Neural cell (in vitro differentiated cells): Measurements from ENCODE around the gene CRYGN. TPM values are rescaled to one million over a fixed set of nuclear protein-coding genes. Genes with fewer than 3 reads are reported as not detected.

Experiments
- H2AFZ ChIP-seq: fragments of 200-600, 300-800 bp; sonication (generic), shearing (Covaris generic); 2 replicates; pipeline ENCODE4 v1.6.0; 2014; ENCODE audit warnings: low read depth, mild to moderate bottlenecking, antibody characterized with exemption, low read length, moderate library complexity
- H3F3A ChIP-seq: fragments of 200-600 bp; shearing (Covaris generic); 2 replicates; pipeline ENCODE4 v1.6.1; 2016; ENCODE audit warnings: mild to moderate bottlenecking, moderate library complexity, mixed read lengths, antibody characterized with exemption, low read length; ENCODE audit not compliant: insufficient read depth, poor library complexity, severe bottlenecking
- H3K27ac ChIP-seq: fragments of 200-600, 300-800 bp; sonication (generic), shearing (Covaris generic); 2 replicates; pipeline ENCODE4 v1.5.1; 2014; ENCODE audit warnings: mild to moderate bottlenecking, low read length, moderate library complexity
- H3K27me3 ChIP-seq: fragments of 300-800, 200-600 bp; sonication (generic), shearing (Covaris generic); 2 replicates; pipeline ENCODE4 v1.6.0; 2014; ENCODE audit warnings: mild to moderate bottlenecking, low read depth, low read length, moderate library complexity; ENCODE audit not compliant: insufficient read depth
- H3K36me3 ChIP-seq: fragments of 300-800, 200-600 bp; sonication (generic), shearing (Covaris generic); 2 replicates; pipeline ENCODE4 v1.5.1; 2014; ENCODE audit warnings: mild to moderate bottlenecking, antibody characterized with exemption, low read length, moderate library complexity; ENCODE audit not compliant: insufficient read depth
- H3K4me2 ChIP-seq: fragments of 300-800, 200-600 bp; sonication (generic), shearing (Covaris generic); 2 replicates; pipeline ENCODE4 v1.6.0; 2014; ENCODE audit warnings: mild to moderate bottlenecking, low read length
- H3K4me3 ChIP-seq: fragments of 300-800, 200-600 bp; sonication (generic), shearing (Covaris generic); 2 replicates; pipeline ENCODE4 v1.5.1; 2014; ENCODE audit warnings: mild to moderate bottlenecking, low read length, moderate library complexity
- H3K79me2 ChIP-seq: fragments of 200-600 bp; shearing (Covaris generic); replicated peaks from 2 replicates; pipeline ENCODE4 v1.6.0; 2014; ENCODE audit warnings: mild to moderate bottlenecking, low read length, moderate library complexity; ENCODE audit not compliant: insufficient read depth
- H3K9ac ChIP-seq: fragments of 300-800, 200-600 bp; sonication (generic), shearing (Covaris generic); 2 replicates; pipeline ENCODE4 v1.6.1; 2016; ENCODE audit warnings: mild to moderate bottlenecking, low read length, mixed read lengths
- H3K9me2 ChIP-seq: fragments of 200-600 bp; shearing (Covaris generic); 2 replicates; pipeline ENCODE4 v1.6.1; 2016; ENCODE audit warnings: mild to moderate bottlenecking, low read length, mixed read lengths; ENCODE audit not compliant: insufficient read depth
- H3K9me3 ChIP-seq: fragments of 200-600, 300-800 bp; sonication (generic), shearing (Covaris generic); 2 replicates; pipeline ENCODE4 v1.6.1; 2016; ENCODE audit warnings: mild to moderate bottlenecking, mixed run types, low read length, moderate library complexity, mixed read lengths
- H4K20me1 ChIP-seq: fragments of 200-600 bp; shearing (Covaris generic); 2 replicates; pipeline ENCODE4 v1.6.1; 2016; ENCODE audit warnings: mild to moderate bottlenecking, mixed run types; ENCODE audit not compliant: insufficient read depth
- CTCF ChIP-seq: fragments of 450-650 bp; IDR thresholded peaks from 2 replicates; pipeline ENCODE4 v1.5.1; 2014; ENCODE audit warnings: antibody characterized with exemption, mild to moderate bottlenecking, moderate library complexity; ENCODE audit not compliant: poor library complexity, severe bottlenecking
- EP300 ChIP-seq: fragments of 450-650 bp; conservative IDR thresholded peaks from 2 replicates; pipeline ENCODE4 v1.6.1; 2014; ENCODE audit warnings: antibody characterized with exemption, mild to moderate bottlenecking, moderate library complexity; ENCODE audit not compliant: poor library complexity, severe bottlenecking
- EZH2 ChIP-seq: fragments of 200-600, 300-800 bp; shearing (Covaris generic), sonication (generic); IDR thresholded peaks from 2 replicates; pipeline ENCODE4 v1.6.1; 2014; ENCODE audit warnings: antibody characterized with exemption, low read length, borderline replicate concordance, mild to moderate bottlenecking; ENCODE audit not compliant: insufficient read depth, poor library complexity, severe bottlenecking
- MXI1 ChIP-seq: fragments of 450-650 bp; conservative IDR thresholded peaks from 2 replicates; pipeline ENCODE4 v1.6.1; 2014; ENCODE audit warnings: antibody characterized with exemption, mild to moderate bottlenecking; ENCODE audit not compliant: poor library complexity, severe bottlenecking
- POLR2AphosphoS5 ChIP-seq: IDR thresholded peaks from 2 replicates; pipeline ENCODE4 v1.6.1; 2012
- RAD21 ChIP-seq: fragments of 450-650 bp; conservative IDR thresholded peaks from 2 replicates; pipeline ENCODE4 v1.6.1; 2014; ENCODE audit warnings: antibody characterized with exemption, mild to moderate bottlenecking, moderate library complexity
- REST ChIP-seq: IDR thresholded peaks from 2 replicates; pipeline ENCODE4 v1.6.1; 2012; ENCODE audit warnings: borderline replicate concordance
- SMC3 ChIP-seq: fragments of 450-650 bp; conservative IDR thresholded peaks from 2 replicates; pipeline ENCODE4 v1.6.1; 2014; ENCODE audit warnings: antibody characterized with exemption, mild to moderate bottlenecking, moderate library complexity; ENCODE audit not compliant: poor library complexity
- TAF1 ChIP-seq: IDR thresholded peaks from 2 replicates; pipeline ENCODE4 v1.6.1; 2012; ENCODE audit warnings: low read depth
- polyA plus RNA-seq: library from polyadenylated mRNA; depleted of rRNA; stranded (reverse); fragments of >200 nt; gene quantifications from 2 replicates; pipeline ENCODE4 v1.2.3, GENCODE V29; 2014

The CRYGN gene
- polyA plus RNA-seq, 1 donor from 2014 or later: not detected

- no peak for TF ChIP-seq SMC3
- no peak for TF ChIP-seq CTCF
- TF ChIP-seq EP300: no peak
- TF ChIP-seq REST: no peak
- no peak for TF ChIP-seq MXI1
- TF ChIP-seq POLR2AphosphoS5: no peak
- TF ChIP-seq EZH2: no peak
- TF ChIP-seq RAD21: no peak
- no peak for TF ChIP-seq TAF1
- no peaks in the 10 kb centered on the region for H4K20me1 ChIP-seq
- H3K36me3 ChIP-seq: peaks cover 5% of the 10 kb centered on the region
- no peak overlapping the region for H3K4me3 ChIP-seq
- no peaks in the 10 kb centered on the region for H3K79me2 ChIP-seq
- H3K9ac ChIP-seq: no peak overlapping the region
- no peaks in the 10 kb centered on the region for H3K9me2 ChIP-seq
- no peak overlapping the region for H3K4me2 ChIP-seq
- H3K9me3 ChIP-seq: no peaks in the 10 kb centered on the region
- no peak overlapping the region for H3K27ac ChIP-seq
- no peaks in the 10 kb centered on the region for H3K27me3 ChIP-seq
- H3F3A ChIP-seq: no peaks in the 10 kb centered on the region
- no peak overlapping the region for H2AFZ ChIP-seq
Observed at GRCh38 chr7:151394076-151395035, 45.6 kb downstream of the CRYGN start.

GRCh38 chr7:151393031-151393977 is 46.6 kb downstream of the CRYGN start:
- Histone ChIP-seq H3K79me2 (no peaks in the 10 kb centered on the region), H3K36me3 (peaks cover 2% of the 10 kb centered on the region), H3K9me2 (no peaks in the 10 kb centered on the region), H3K4me3 (no peak overlapping the region), H3K27ac (no peak overlapping the region), H3K9ac (no peak overlapping the region), H4K20me1 (no peaks in the 10 kb centered on the region), H3F3A (no peaks in the 10 kb centered on the region), H3K9me3 (no peaks in the 10 kb centered on the region), H3K27me3 (no peaks in the 10 kb centered on the region), H2AFZ (no peak overlapping the region), H3K4me2 (no peak overlapping the region)
- no peak for TF ChIP-seq POLR2AphosphoS5
- TF ChIP-seq CTCF: no peak
- no peak for TF ChIP-seq TAF1
- TF ChIP-seq EP300: no peak
- TF ChIP-seq REST: no peak
- TF ChIP-seq RAD21: no peak
- no peak for TF ChIP-seq MXI1
- no peak for TF ChIP-seq EZH2
- TF ChIP-seq SMC3: no peak
